T-helper 22 cell (primary cell): ENCODE measurements around the gene EXOSC7.
A peak's percentile ranks its signal among the peaks of the same experiment; 100 is the strongest.
"Not testable (repeated sequence)": the region's sequence is repeated elsewhere in the genome, so short reads cannot be mapped to it uniquely, and the experiment has no call there.

Source experiments
- DNase-seq: peaks from one replicate; pipeline ENCODE4 v3.0.0-alpha.2; 2020; ENCODE audit warnings: low read depth

Gene EXOSC7

GRCh38 chr3:44976002-44976815 lies at the start of gene EXOSC7, which contains the start of gene ZDHHC3:
EXOSC7 (plus strand) TSS chr3:44976244; CDS start chr3:44976278, 34 bp downstream.
ZDHHC3 (minus strand) TSS chr3:44976174; CDS start chr3:44959436, 16,738 bp downstream.
- peak; percentile 82 for DNase-seq

GRCh38 chr3:44926921-44927320 lies 49.1 kb upstream of the EXOSC7 start:
- no peak for DNase-seq

- DNase-seq, result no peak
Measured at GRCh38 chr3:44927371-44927770, 48.7 kb upstream of the EXOSC7 start.

- no peak for DNase-seq
Measured at GRCh38 chr3:44929782-44930181, 46.3 kb upstream of the EXOSC7 start.

- DNase-seq, result no peak
Measured at GRCh38 chr3:44930911-44931310, 45.1 kb upstream of the EXOSC7 start.

- no peak for DNase-seq
Measured at GRCh38 chr3:44931791-44932190, 44.3 kb upstream of the EXOSC7 start.

- DNase-seq, result no peak
Measured at GRCh38 chr3:44932271-44932670, 43.8 kb upstream of the EXOSC7 start.

- no peak for DNase-seq
Measured at GRCh38 chr3:44932986-44933944, 42.8 kb upstream of the EXOSC7 start.

GRCh38 chr3:44939581-44940036 lies 36.4 kb upstream of the EXOSC7 start:
- DNase-seq, result no peak

- DNase-seq, result no peak
Measured at GRCh38 chr3:44942202-44942921, 33.7 kb upstream of the EXOSC7 start.

GRCh38 chr3:44948239-44948638 lies 27.8 kb upstream of the EXOSC7 start:
- DNase-seq, result no peak

GRCh38 chr3:44949770-44950169 lies 26.3 kb upstream of the EXOSC7 start:
- not testable (repeated sequence) for DNase-seq

- no peak for DNase-seq
Measured at GRCh38 chr3:44950275-44950734, 25.7 kb upstream of the EXOSC7 start.

GRCh38 chr3:44952689-44953088 lies 23.4 kb upstream of the EXOSC7 start:
- DNase-seq, result no peak

GRCh38 chr3:44954304-44954703 lies 21.7 kb upstream of the EXOSC7 start:
- no peak for DNase-seq

GRCh38 chr3:44954962-44955361 lies 21.1 kb upstream of the EXOSC7 start:
- no peak for DNase-seq

- DNase-seq, result no peak
Measured at GRCh38 chr3:44955917-44956316, 20.1 kb upstream of the EXOSC7 start.

- DNase-seq, result no peak
Measured at GRCh38 chr3:44957986-44958385, 18.1 kb upstream of the EXOSC7 start.

GRCh38 chr3:44958386-44958785 lies 17.7 kb upstream of the EXOSC7 start:
- no peak for DNase-seq

- no peak for DNase-seq
Measured at GRCh38 chr3:44960387-44961026, 15.5 kb upstream of the EXOSC7 start.

- no peak for DNase-seq
Measured at GRCh38 chr3:44961888-44962287, 14.2 kb upstream of the EXOSC7 start.
